VCaP (cell line): ENCODE measurements around the gene ELF4.

Source experiments
- H3K27ac ChIP-seq: fragments of 450-650 bp; 2 replicates; pipeline ENCODE4 v1.5.1; 2017
- TF ChIP-seq, protein P1 (sequence below): fragments of 450-650 bp; conservative IDR thresholded peaks from 2 replicates; pipeline ENCODE4 v1.5.1; 2017; ENCODE audit warnings: mild to moderate bottlenecking, moderate library complexity

ELF4 gene

GRCh38 chrX:130090364-130090763, 19.9 kb downstream of the ELF4 start:
- TF ChIP-seq, protein P1, sequence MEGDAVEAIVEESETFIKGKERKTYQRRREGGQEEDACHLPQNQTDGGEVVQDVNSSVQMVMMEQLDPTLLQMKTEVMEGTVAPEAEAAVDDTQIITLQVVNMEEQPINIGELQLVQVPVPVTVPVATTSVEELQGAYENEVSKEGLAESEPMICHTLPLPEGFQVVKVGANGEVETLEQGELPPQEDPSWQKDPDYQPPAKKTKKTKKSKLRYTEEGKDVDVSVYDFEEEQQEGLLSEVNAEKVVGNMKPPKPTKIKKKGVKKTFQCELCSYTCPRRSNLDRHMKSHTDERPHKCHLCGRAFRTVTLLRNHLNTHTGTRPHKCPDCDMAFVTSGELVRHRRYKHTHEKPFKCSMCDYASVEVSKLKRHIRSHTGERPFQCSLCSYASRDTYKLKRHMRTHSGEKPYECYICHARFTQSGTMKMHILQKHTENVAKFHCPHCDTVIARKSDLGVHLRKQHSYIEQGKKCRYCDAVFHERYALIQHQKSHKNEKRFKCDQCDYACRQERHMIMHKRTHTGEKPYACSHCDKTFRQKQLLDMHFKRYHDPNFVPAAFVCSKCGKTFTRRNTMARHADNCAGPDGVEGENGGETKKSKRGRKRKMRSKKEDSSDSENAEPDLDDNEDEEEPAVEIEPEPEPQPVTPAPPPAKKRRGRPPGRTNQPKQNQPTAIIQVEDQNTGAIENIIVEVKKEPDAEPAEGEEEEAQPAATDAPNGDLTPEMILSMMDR, result no peak
- no peak overlapping the region for H3K27ac ChIP-seq

- no peak overlapping the region for H3K27ac ChIP-seq
- TF ChIP-seq, protein P1, result no peak
These were observed 23.7 kb downstream of the ELF4 start for GRCh38 chrX:130086447-130087206.

DNA sequence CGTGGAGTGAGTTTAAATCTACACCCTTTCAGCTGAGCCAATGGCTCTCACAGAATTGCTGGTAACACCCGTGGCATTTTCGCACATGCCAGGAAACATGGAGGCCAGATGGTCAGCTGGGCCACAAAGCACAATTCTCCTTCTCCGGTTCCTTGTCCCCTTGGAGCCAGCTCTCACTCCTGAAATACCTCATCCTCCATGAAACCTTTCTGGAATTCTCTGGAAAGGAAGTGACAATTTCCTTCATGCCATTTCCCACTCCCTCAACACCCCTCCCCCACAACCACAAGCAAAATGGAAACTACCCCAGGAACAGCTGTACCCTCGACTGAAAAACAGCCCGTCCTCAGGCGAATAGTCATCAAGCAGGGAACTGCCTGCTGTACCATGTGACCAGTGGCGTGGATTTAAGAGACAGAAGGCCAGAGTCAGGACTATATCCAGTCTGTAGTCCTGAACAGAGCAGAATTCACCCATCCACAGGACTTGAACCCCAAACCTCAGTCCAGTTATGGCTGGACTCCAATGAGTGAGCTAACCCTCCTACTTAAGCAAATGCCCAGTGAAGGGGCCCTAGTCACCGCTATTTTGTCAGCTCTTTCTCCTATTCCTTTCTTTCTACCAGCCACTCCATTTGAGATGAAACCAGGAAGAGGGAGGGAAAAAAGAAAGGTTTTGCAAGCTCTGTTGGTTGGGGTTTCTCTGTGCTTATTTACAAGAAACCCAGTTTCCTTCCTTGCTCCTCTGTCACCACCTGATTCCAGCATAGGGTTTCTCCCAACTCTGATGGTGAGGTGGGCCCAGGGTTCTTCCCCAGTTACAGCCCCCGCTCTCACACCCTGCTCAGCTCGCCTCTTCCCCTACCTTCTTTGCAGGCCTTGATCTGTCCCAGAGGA, 24.5 kb downstream of the ELF4 start:
- H3K27ac ChIP-seq, result no peak overlapping the region
- TF ChIP-seq, protein P1, result no peak

GRCh38 chrX:130084631-130085237, 25.6 kb downstream of the ELF4 start:
- no peak overlapping the region for H3K27ac ChIP-seq
- TF ChIP-seq, protein P1, result no peak

- TF ChIP-seq, protein P1, result no peak
These were observed 26.5 kb downstream of the ELF4 start for GRCh38 chrX:130083656-130084382.

DNA sequence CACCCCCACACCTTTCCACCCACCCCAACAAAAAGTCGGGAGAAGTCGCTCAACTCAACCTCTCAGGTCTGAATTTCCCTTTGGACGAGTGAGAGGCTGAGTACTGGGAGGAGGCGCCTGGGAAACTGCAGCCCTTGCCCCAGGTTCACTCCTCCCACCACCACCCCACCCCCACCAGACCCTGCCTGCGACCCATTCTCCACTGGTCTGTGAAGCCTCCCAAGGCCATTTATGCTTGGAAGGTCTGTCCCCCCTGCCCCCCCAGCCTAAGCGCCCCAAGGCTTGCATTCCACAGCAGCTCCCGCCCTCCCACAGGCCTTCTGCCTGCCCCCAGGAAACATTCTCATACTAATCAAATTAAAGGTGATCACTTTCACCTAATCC, 27.2 kb downstream of the ELF4 start:
- no peak overlapping the region for H3K27ac ChIP-seq
- TF ChIP-seq, protein P1, result no peak

More at GRCh38 chrX:130083656-130084382, 26.5 kb downstream of the ELF4 start:
- H3K27ac ChIP-seq, result no peak overlapping the region
